Activated naive CD8-positive, alpha-beta T cell treated with anti-CD3 and anti-CD28 coated beads for 36 hours (primary cell): ENCODE results near the gene RTL1. TPM values are rescaled to one million over a fixed set of nuclear protein-coding genes. Genes with fewer than 3 reads are reported as not detected.

Experiments used
- DNase-seq: peaks from one replicate; pipeline ENCODE4 v3.0.0; 2021
- H3K27ac Mint-ChIP-seq: one replicate; pipeline ENCODE4 v1.8.0; 2022; ENCODE audit warnings: mild to moderate bottlenecking, moderate library complexity, mixed read lengths
- H3K27me3 Mint-ChIP-seq: one replicate; pipeline ENCODE4 v1.8.0; 2022; ENCODE audit warnings: mild to moderate bottlenecking, mixed read lengths
- H3K36me3 Mint-ChIP-seq: one replicate; pipeline ENCODE4 v1.8.0; 2021; ENCODE audit warnings: mild to moderate bottlenecking, mixed read lengths
- H3K4me1 Mint-ChIP-seq: one replicate; pipeline ENCODE4 v1.8.0; 2021; ENCODE audit warnings: mixed read lengths
- H3K4me3 Mint-ChIP-seq: one replicate; pipeline ENCODE4 v1.8.0; 2022; ENCODE audit warnings: mild to moderate bottlenecking, moderate library complexity, mixed read lengths
- H3K9me3 Mint-ChIP-seq: one replicate; pipeline ENCODE4 v1.8.0; 2022; ENCODE audit warnings: mixed read lengths
- total RNA-seq, 2 experiments: library from RNA; stranded (reverse); gene quantifications; one replicate each; pipeline ENCODE4 v1.2.3, GENCODE V29; 2021

Gene RTL1
- not detected for total RNA-seq

- Mint-ChIP-seq H3K27me3 (peaks cover 64% of the 10 kb centered on the region), H3K4me1 (no peaks in the 10 kb centered on the region), H3K9me3 (no peaks in the 10 kb centered on the region), H3K36me3 (no peaks in the 10 kb centered on the region), H3K27ac (no peak within 1 kb of the TSS), H3K4me3 (no peak within 1 kb of the TSS)
- DNase-seq, result no peak
Measured at GRCh38 chr14:100903672-100904185, at the start of gene RTL1. RTL1 (minus strand) TSS chr14:100903722; CDS start chr14:100884788, 18,934 bp downstream.

GRCh38 chr14:100950024-100950423, 46.5 kb upstream of the RTL1 start:
- Mint-ChIP-seq H3K4me3 (no peak overlapping the region), H3K27ac (no peak overlapping the region), H3K4me1 (no peaks in the 10 kb centered on the region), H3K9me3 (no peaks in the 10 kb centered on the region), H3K27me3 (peaks cover 5% of the 10 kb centered on the region), H3K36me3 (no peaks in the 10 kb centered on the region)
- no peak for DNase-seq

GRCh38 chr14:100944052-100944451, 40.5 kb upstream of the RTL1 start:
- DNase-seq, result no peak
- Mint-ChIP-seq H3K27ac (no peak overlapping the region), H3K4me1 (no peaks in the 10 kb centered on the region), H3K4me3 (no peak overlapping the region), H3K27me3 (peaks cover 3% of the 10 kb centered on the region), H3K9me3 (no peaks in the 10 kb centered on the region), H3K36me3 (no peaks in the 10 kb centered on the region)

- no peak for DNase-seq
- H3K27ac Mint-ChIP-seq, result no peak overlapping the region
- H3K27me3 Mint-ChIP-seq, result peaks cover 22% of the 10 kb centered on the region
- H3K9me3 Mint-ChIP-seq, result peaks cover 18% of the 10 kb centered on the region
- H3K36me3 Mint-ChIP-seq, result no peaks in the 10 kb centered on the region
- H3K4me3 Mint-ChIP-seq, result no peak overlapping the region
- H3K4me1 Mint-ChIP-seq, result no peaks in the 10 kb centered on the region
Measured at GRCh38 chr14:100930270-100930669, 26.7 kb upstream of the RTL1 start.

- no peak overlapping the region for H3K27ac Mint-ChIP-seq
- H3K9me3 Mint-ChIP-seq, result no peaks in the 10 kb centered on the region
- DNase-seq, result no peak
- H3K27me3 Mint-ChIP-seq, result peaks cover 3% of the 10 kb centered on the region
- no peak overlapping the region for H3K4me3 Mint-ChIP-seq
- no peaks in the 10 kb centered on the region for H3K4me1 Mint-ChIP-seq
- H3K36me3 Mint-ChIP-seq, result no peaks in the 10 kb centered on the region
Measured at GRCh38 chr14:100915560-100915959, 12.0 kb upstream of the RTL1 start.

GRCh38 chr14:100914597-100915021, 11.1 kb upstream of the RTL1 start:
- DNase-seq, result no peak
- Mint-ChIP-seq H3K4me3 (no peak overlapping the region), H3K36me3 (no peaks in the 10 kb centered on the region), H3K4me1 (no peaks in the 10 kb centered on the region), H3K9me3 (no peaks in the 10 kb centered on the region), H3K27me3 (peaks cover 3% of the 10 kb centered on the region), H3K27ac (no peak overlapping the region)

GRCh38 chr14:100911665-100912316, 8.3 kb upstream of the RTL1 start:
- DNase-seq, result no peak
- H3K27ac Mint-ChIP-seq, result no peak overlapping the region
- H3K36me3 Mint-ChIP-seq, result no peaks in the 10 kb centered on the region
- H3K9me3 Mint-ChIP-seq, result no peaks in the 10 kb centered on the region
- peaks cover 3% of the 10 kb centered on the region for H3K27me3 Mint-ChIP-seq
- no peaks in the 10 kb centered on the region for H3K4me1 Mint-ChIP-seq
- H3K4me3 Mint-ChIP-seq, result no peak overlapping the region

- H3K27ac Mint-ChIP-seq, result no peak overlapping the region
- no peak overlapping the region for H3K4me3 Mint-ChIP-seq
- H3K27me3 Mint-ChIP-seq, result peaks cover 3% of the 10 kb centered on the region
- H3K9me3 Mint-ChIP-seq, result no peaks in the 10 kb centered on the region
- no peak for DNase-seq
- H3K4me1 Mint-ChIP-seq, result no peaks in the 10 kb centered on the region
- no peaks in the 10 kb centered on the region for H3K36me3 Mint-ChIP-seq
Measured at GRCh38 chr14:100910888-100911664, 7.6 kb upstream of the RTL1 start.

GRCh38 chr14:100909439-100909838, 5.9 kb upstream of the RTL1 start:
- Mint-ChIP-seq H3K4me3 (no peak overlapping the region), H3K27ac (no peak overlapping the region), H3K27me3 (peaks cover 13% of the 10 kb centered on the region), H3K36me3 (no peaks in the 10 kb centered on the region), H3K4me1 (no peaks in the 10 kb centered on the region), H3K9me3 (no peaks in the 10 kb centered on the region)
- no peak for DNase-seq

- Mint-ChIP-seq H3K9me3 (no peaks in the 10 kb centered on the region), H3K4me1 (no peaks in the 10 kb centered on the region), H3K27ac (no peak overlapping the region), H3K36me3 (no peaks in the 10 kb centered on the region), H3K4me3 (no peak overlapping the region), H3K27me3 (peaks cover 35% of the 10 kb centered on the region)
- no peak for DNase-seq
Measured at GRCh38 chr14:100907240-100907639, 3.7 kb upstream of the RTL1 start.

GRCh38 chr14:100906420-100906819, 2.9 kb upstream of the RTL1 start:
- no peak for DNase-seq
- H3K4me3 Mint-ChIP-seq, result no peak overlapping the region
- no peaks in the 10 kb centered on the region for H3K36me3 Mint-ChIP-seq
- no peaks in the 10 kb centered on the region for H3K9me3 Mint-ChIP-seq
- H3K27ac Mint-ChIP-seq, result no peak overlapping the region
- no peaks in the 10 kb centered on the region for H3K4me1 Mint-ChIP-seq
- H3K27me3 Mint-ChIP-seq, result peaks cover 41% of the 10 kb centered on the region

- H3K4me1 Mint-ChIP-seq, result no peaks in the 10 kb centered on the region
- no peaks in the 10 kb centered on the region for H3K36me3 Mint-ChIP-seq
- no peaks in the 10 kb centered on the region for H3K9me3 Mint-ChIP-seq
- H3K4me3 Mint-ChIP-seq, result no peak overlapping the region
- DNase-seq, result no peak
- H3K27me3 Mint-ChIP-seq, result peaks cover 51% of the 10 kb centered on the region
- H3K27ac Mint-ChIP-seq, result no peak overlapping the region
Measured at GRCh38 chr14:100905166-100905565, 1.6 kb upstream of the RTL1 start.

GRCh38 chr14:100904307-100905087, 975 bp upstream of the RTL1 start:
- no peaks in the 10 kb centered on the region for H3K9me3 Mint-ChIP-seq
- no peak for DNase-seq
- no peak overlapping the region for H3K4me3 Mint-ChIP-seq
- H3K27ac Mint-ChIP-seq, result no peak overlapping the region
- no peaks in the 10 kb centered on the region for H3K4me1 Mint-ChIP-seq
- peaks cover 58% of the 10 kb centered on the region for H3K27me3 Mint-ChIP-seq
- no peaks in the 10 kb centered on the region for H3K36me3 Mint-ChIP-seq

GRCh38 chr14:100903134-100903468, 421 bp downstream of the RTL1 start:
- peaks cover 65% of the 10 kb centered on the region for H3K27me3 Mint-ChIP-seq
- no peaks in the 10 kb centered on the region for H3K9me3 Mint-ChIP-seq
- H3K4me3 Mint-ChIP-seq, result no peak overlapping the region
- no peaks in the 10 kb centered on the region for H3K4me1 Mint-ChIP-seq
- H3K36me3 Mint-ChIP-seq, result no peaks in the 10 kb centered on the region
- no peak overlapping the region for H3K27ac Mint-ChIP-seq
- DNase-seq, result no peak
